HG03469 (cell line): Measurements from ENCODE around the gene FOXN4.

Experiments
- ATAC-seq: cut with Tn5 transposase; IDR thresholded peaks from one replicate; pipeline ENCODE4 v1.9.1; 2021; ENCODE audit warnings: mild to moderate bottlenecking, moderate library complexity, moderate number of reproducible peaks; ENCODE audit not compliant: unreplicated experiment

The FOXN4 gene

GRCh38 chr12:109307051-109307450 lies 2.0 kb downstream of the FOXN4 start:
- ATAC-seq, result no peak

DNA sequence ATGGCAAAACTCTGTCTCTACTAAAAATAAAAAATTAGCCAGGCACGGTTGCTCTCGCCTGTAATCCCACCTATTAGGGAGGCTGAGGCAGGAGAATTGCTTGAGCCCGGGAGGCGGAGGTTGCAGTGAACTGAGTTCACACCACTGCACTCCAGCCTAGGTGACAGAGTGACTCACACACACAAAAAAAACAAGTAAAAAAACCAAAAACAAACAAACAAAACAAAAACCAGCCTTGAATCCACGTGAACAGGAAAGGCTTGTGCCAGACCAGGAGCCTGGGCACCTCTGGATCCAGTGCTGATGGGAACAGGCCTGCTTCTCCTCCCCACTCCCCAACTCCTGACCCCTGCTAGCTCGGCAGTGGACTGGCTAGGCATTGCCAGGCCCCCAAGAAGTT lies 3.5 kb downstream of the FOXN4 start:
- ATAC-seq, result no peak

GRCh38 chr12:109304485-109304884 lies 4.6 kb downstream of the FOXN4 start:
- no peak for ATAC-seq

DNA sequence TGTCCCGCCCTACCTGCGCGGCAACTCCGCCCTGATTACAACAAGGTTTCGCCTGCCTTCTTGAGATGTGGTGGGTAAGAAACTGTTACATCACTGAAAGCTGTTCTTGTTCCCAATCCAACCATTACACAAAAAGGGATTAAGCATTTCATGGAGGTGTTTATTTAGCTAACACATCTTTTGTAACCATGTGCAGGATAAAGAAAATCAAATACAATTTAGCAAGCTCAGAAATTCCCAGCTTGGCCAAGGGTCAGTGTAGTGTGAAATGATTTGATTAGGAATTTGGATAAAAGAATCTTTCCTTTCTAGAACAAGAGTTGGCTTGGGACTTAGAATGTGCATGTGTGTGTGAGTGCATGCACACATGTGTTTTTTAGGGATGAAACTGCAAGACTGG lies 6.3 kb downstream of the FOXN4 start:
- no peak for ATAC-seq

GRCh38 chr12:109302358-109302757 lies 6.7 kb downstream of the FOXN4 start:
- ATAC-seq, result no peak

GRCh38 chr12:109301643-109302168 lies 7.4 kb downstream of the FOXN4 start:
- ATAC-seq, result no peak

DNA sequence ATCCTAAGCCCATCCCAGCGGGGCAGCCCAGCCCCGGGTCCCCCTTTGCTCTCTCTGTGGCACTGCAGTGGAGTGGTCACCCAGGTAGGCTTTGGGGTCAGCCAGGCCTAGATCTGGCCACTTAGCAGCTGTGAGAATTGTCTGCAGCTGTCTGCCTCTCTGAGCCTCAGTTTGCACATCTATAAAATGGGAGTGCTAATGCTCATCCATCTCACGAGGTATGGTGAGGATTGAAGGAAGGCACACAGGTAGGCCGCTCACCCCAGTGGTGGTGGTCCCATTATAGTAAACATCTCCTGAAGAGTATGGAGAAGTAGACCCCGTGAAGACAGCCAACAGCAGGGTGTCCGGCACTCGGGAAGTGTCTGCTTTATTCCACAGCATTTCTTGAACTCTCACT lies 9.2 kb downstream of the FOXN4 start:
- ATAC-seq, result no peak

- no peak for ATAC-seq
Measured at GRCh38 chr12:109296431-109296830, 12.7 kb downstream of the FOXN4 start.

GRCh38 chr12:109295764-109296425 lies 13.2 kb downstream of the FOXN4 start:
- ATAC-seq, result no peak

GRCh38 chr12:109294286-109294796 lies 14.7 kb downstream of the FOXN4 start:
- no peak for ATAC-seq

DNA sequence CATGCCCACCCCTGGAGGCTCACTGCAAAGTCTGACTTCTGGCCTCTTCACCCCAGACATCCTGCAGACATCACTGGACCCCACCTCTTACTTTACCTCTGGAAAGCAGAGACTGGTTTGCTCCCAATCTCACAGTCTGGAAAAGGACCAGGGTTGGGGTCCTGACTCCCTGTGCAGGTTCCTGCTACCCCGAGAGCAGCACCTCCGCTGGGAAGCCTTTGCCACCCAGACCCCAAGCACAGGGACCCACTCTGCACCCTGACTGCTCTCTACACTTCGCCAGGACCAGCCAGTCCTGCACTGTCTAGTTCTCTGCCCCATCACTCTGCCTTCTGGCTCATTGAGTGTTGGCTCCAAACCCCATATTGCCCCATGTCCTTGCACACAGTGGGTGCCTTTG lies 16.0 kb downstream of the FOXN4 start:
- no peak for ATAC-seq

GRCh38 chr12:109292342-109292711 lies 16.8 kb downstream of the FOXN4 start:
- no peak for ATAC-seq

- no peak for ATAC-seq
Measured at GRCh38 chr12:109291521-109292341, 17.4 kb downstream of the FOXN4 start.

GRCh38 chr12:109291117-109291516 lies 18.0 kb downstream of the FOXN4 start:
- ATAC-seq, result no peak

DNA sequence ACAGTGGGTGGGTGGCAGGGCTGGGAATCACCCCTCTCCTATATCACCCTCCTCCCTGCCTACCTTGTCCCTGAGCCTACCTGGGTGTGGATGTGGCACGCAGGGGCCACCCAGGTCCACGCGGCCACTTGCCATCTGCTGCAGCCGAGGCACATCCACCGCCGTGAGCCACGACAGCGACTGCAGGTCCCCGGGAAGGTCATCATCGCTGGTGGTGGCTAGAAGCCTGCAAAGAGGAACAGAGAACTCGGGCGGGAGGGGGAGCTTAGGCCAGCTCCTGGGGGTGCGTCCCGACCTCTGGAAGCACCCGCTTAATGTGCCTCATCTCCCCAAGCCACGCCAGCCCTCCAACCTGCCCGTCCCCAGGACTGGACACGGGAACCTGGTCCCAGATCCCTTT lies 19.0 kb downstream of the FOXN4 start:
- ATAC-seq, result no peak

DNA sequence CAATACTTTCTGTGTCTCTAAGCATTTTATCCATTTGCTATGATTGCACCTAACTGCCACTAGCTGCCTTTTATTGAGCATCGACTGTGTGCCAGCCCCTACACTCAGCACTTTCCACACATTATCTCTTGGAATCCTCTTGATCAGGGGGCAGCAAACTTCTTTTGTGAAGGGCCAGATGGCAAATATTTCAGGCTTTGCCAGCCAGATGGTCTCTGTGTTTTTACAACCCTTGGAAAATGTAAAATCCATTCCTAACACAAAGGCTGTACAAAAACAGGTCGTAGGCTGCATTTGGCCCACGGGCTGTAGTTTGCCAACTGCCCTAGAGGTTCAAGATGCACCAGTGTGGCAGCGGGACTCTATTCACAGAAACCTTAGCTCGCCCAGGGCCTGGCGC lies 19.5 kb downstream of the FOXN4 start:
- no peak for ATAC-seq

- no peak for ATAC-seq
Measured at GRCh38 chr12:109289004-109289403, 20.1 kb downstream of the FOXN4 start.

- no peak for ATAC-seq
Measured at GRCh38 chr12:109288571-109288970, 20.5 kb downstream of the FOXN4 start.

- no peak for ATAC-seq
Measured at GRCh38 chr12:109287811-109288469, 21.1 kb downstream of the FOXN4 start.

DNA sequence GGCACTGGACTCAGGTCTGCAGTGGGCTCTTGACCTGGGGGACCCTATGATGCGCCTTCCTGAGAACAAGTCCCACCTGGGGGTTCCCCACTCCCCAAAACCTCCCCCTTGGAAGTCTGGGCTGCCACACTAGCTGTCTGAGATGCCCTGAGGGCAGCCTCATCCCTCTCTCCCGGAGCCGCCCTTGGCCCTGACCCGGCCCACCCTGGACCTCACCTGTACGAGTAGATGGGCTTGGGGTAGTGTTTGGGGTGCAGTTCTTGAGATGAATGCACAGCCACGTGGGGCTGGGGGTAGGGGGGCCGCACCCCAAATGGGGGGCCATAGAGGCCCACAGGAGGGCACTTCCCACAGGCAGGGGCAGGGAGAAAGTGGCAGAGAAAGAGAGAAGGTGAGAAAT lies 21.9 kb downstream of the FOXN4 start:
- no peak for ATAC-seq

DNA sequence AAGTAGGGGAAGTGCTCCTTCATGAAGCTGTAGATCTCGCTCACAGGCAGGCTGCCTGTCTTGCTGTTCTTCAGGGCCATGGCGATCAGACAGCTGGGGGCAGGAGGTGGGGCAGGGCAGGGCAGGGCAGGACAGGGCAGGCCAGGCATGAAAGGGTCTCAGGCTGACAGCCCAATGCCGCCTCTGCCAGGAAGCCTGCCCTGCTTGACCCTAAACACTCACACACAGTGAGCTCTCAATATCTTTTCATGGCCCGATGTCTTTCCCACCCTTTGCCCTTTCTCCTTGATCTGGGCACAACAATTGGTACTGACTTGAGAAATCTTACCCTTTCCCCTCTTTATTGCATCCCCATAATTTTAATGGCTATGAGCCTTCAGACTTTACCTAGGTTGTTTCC lies 22.4 kb downstream of the FOXN4 start:
- no peak for ATAC-seq

DNA sequence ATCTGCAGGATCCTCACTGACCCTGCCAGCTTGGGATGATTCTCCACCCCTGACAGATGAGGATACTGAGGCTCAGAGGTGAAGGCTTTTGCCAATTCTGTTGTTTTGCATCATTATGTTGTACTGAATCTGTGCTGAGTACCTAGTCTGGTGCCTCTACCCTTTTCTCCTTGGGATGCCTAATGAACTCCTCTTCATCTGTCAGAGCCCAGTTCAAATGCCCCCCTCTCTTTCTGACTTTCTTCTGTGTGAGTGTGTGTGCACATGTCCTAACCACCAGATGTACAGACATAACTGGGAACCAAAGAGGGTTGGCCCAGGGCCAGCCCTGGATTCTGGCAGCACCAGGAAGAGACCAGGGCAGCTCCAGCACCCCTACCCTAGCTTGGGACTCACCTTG lies 22.8 kb downstream of the FOXN4 start:
- no peak for ATAC-seq
